GM18858 (cell line): ENCODE results near the gene XKR8.
"Not testable (repeated sequence)": the region's sequence is repeated elsewhere in the genome, so short reads cannot be mapped to it uniquely, and the experiment has no call there.

Experiments
- ATAC-seq: cut with Tn5 transposase; IDR thresholded peaks from one replicate; pipeline ENCODE4 v1.9.1; 2021; ENCODE audit not compliant: unreplicated experiment

The XKR8 gene

GRCh38 chr1:27981145-27981544 lies 21.4 kb downstream of the XKR8 start:
- ATAC-seq: no peak

GRCh38 chr1:27990920-27991537 lies 31.3 kb downstream of the XKR8 start:
- no peak for ATAC-seq

- ATAC-seq: no peak
Observed at GRCh38 chr1:27992276-27992675, 32.5 kb downstream of the XKR8 start.

- ATAC-seq: no peak
Observed at GRCh38 chr1:27993241-27993640, 33.5 kb downstream of the XKR8 start.

- ATAC-seq: no peak
Observed at GRCh38 chr1:27994060-27994459, 34.3 kb downstream of the XKR8 start.

GRCh38 chr1:27994526-27994925 lies 34.8 kb downstream of the XKR8 start:
- ATAC-seq: not testable (repeated sequence)

GRCh38 chr1:27999055-27999454 lies 39.3 kb downstream of the XKR8 start:
- no peak for ATAC-seq

GRCh38 chr1:28002600-28002999 lies 42.8 kb downstream of the XKR8 start:
- no peak for ATAC-seq

GRCh38 chr1:28003117-28003516 lies 43.3 kb downstream of the XKR8 start:
- not testable (repeated sequence) for ATAC-seq

- ATAC-seq: no peak
Observed at GRCh38 chr1:28010969-28011368, 51.2 kb downstream of the XKR8 start.
